Neural cell (in vitro differentiated cells): Measurements from ENCODE around the gene SLC39A10. TPM values are rescaled to one million over a fixed set of nuclear protein-coding genes. Genes with fewer than 3 reads are reported as not detected.

ENCODE experiments used
- H2AFZ ChIP-seq: fragments of 200-600, 300-800 bp; sonication (generic), shearing (Covaris generic); 2 replicates; pipeline ENCODE4 v1.6.0; 2014; ENCODE audit warnings: low read depth, mild to moderate bottlenecking, antibody characterized with exemption, low read length, moderate library complexity
- H3F3A ChIP-seq: fragments of 200-600 bp; shearing (Covaris generic); 2 replicates; pipeline ENCODE4 v1.6.1; 2016; ENCODE audit warnings: mild to moderate bottlenecking, moderate library complexity, mixed read lengths, antibody characterized with exemption, low read length; ENCODE audit not compliant: insufficient read depth, poor library complexity, severe bottlenecking
- H3K27ac ChIP-seq: fragments of 200-600, 300-800 bp; sonication (generic), shearing (Covaris generic); 2 replicates; pipeline ENCODE4 v1.5.1; 2014; ENCODE audit warnings: mild to moderate bottlenecking, low read length, moderate library complexity
- H3K27me3 ChIP-seq: fragments of 300-800, 200-600 bp; sonication (generic), shearing (Covaris generic); 2 replicates; pipeline ENCODE4 v1.6.0; 2014; ENCODE audit warnings: mild to moderate bottlenecking, low read depth, low read length, moderate library complexity; ENCODE audit not compliant: insufficient read depth
- H3K36me3 ChIP-seq: fragments of 300-800, 200-600 bp; sonication (generic), shearing (Covaris generic); 2 replicates; pipeline ENCODE4 v1.5.1; 2014; ENCODE audit warnings: mild to moderate bottlenecking, antibody characterized with exemption, low read length, moderate library complexity; ENCODE audit not compliant: insufficient read depth
- H3K4me2 ChIP-seq: fragments of 300-800, 200-600 bp; sonication (generic), shearing (Covaris generic); 2 replicates; pipeline ENCODE4 v1.6.0; 2014; ENCODE audit warnings: mild to moderate bottlenecking, low read length
- H3K4me3 ChIP-seq: fragments of 300-800, 200-600 bp; sonication (generic), shearing (Covaris generic); 2 replicates; pipeline ENCODE4 v1.5.1; 2014; ENCODE audit warnings: mild to moderate bottlenecking, low read length, moderate library complexity
- H3K79me2 ChIP-seq: fragments of 200-600 bp; shearing (Covaris generic); replicated peaks from 2 replicates; pipeline ENCODE4 v1.6.0; 2014; ENCODE audit warnings: mild to moderate bottlenecking, low read length, moderate library complexity; ENCODE audit not compliant: insufficient read depth
- H3K9ac ChIP-seq: fragments of 300-800, 200-600 bp; sonication (generic), shearing (Covaris generic); 2 replicates; pipeline ENCODE4 v1.6.1; 2016; ENCODE audit warnings: mild to moderate bottlenecking, low read length, mixed read lengths
- H3K9me2 ChIP-seq: fragments of 200-600 bp; shearing (Covaris generic); 2 replicates; pipeline ENCODE4 v1.6.1; 2016; ENCODE audit warnings: mild to moderate bottlenecking, low read length, mixed read lengths; ENCODE audit not compliant: insufficient read depth
- H3K9me3 ChIP-seq: fragments of 200-600, 300-800 bp; sonication (generic), shearing (Covaris generic); 2 replicates; pipeline ENCODE4 v1.6.1; 2016; ENCODE audit warnings: mild to moderate bottlenecking, mixed run types, low read length, moderate library complexity, mixed read lengths
- H4K20me1 ChIP-seq: fragments of 200-600 bp; shearing (Covaris generic); 2 replicates; pipeline ENCODE4 v1.6.1; 2016; ENCODE audit warnings: mild to moderate bottlenecking, mixed run types; ENCODE audit not compliant: insufficient read depth
- CTCF ChIP-seq: fragments of 450-650 bp; IDR thresholded peaks from 2 replicates; pipeline ENCODE4 v1.5.1; 2014; ENCODE audit warnings: antibody characterized with exemption, mild to moderate bottlenecking, moderate library complexity; ENCODE audit not compliant: poor library complexity, severe bottlenecking
- EP300 ChIP-seq: fragments of 450-650 bp; conservative IDR thresholded peaks from 2 replicates; pipeline ENCODE4 v1.6.1; 2014; ENCODE audit warnings: antibody characterized with exemption, mild to moderate bottlenecking, moderate library complexity; ENCODE audit not compliant: poor library complexity, severe bottlenecking
- EZH2 ChIP-seq: fragments of 200-600, 300-800 bp; shearing (Covaris generic), sonication (generic); IDR thresholded peaks from 2 replicates; pipeline ENCODE4 v1.6.1; 2014; ENCODE audit warnings: antibody characterized with exemption, low read length, borderline replicate concordance, mild to moderate bottlenecking; ENCODE audit not compliant: insufficient read depth, poor library complexity, severe bottlenecking
- MXI1 ChIP-seq: fragments of 450-650 bp; conservative IDR thresholded peaks from 2 replicates; pipeline ENCODE4 v1.6.1; 2014; ENCODE audit warnings: antibody characterized with exemption, mild to moderate bottlenecking; ENCODE audit not compliant: poor library complexity, severe bottlenecking
- POLR2AphosphoS5 ChIP-seq: IDR thresholded peaks from 2 replicates; pipeline ENCODE4 v1.6.1; 2012
- RAD21 ChIP-seq: fragments of 450-650 bp; conservative IDR thresholded peaks from 2 replicates; pipeline ENCODE4 v1.6.1; 2014; ENCODE audit warnings: antibody characterized with exemption, mild to moderate bottlenecking, moderate library complexity
- SMC3 ChIP-seq: fragments of 450-650 bp; conservative IDR thresholded peaks from 2 replicates; pipeline ENCODE4 v1.6.1; 2014; ENCODE audit warnings: antibody characterized with exemption, mild to moderate bottlenecking, moderate library complexity; ENCODE audit not compliant: poor library complexity
- TAF1 ChIP-seq: IDR thresholded peaks from 2 replicates; pipeline ENCODE4 v1.6.1; 2012; ENCODE audit warnings: low read depth
- polyA plus RNA-seq: library from polyadenylated mRNA; depleted of rRNA; stranded (reverse); fragments of >200 nt; gene quantifications from 2 replicates; pipeline ENCODE4 v1.2.3, GENCODE V29; 2014
- TF ChIP-seq, protein P1 (sequence below): IDR thresholded peaks from 2 replicates; pipeline ENCODE4 v1.6.1; 2012; ENCODE audit warnings: borderline replicate concordance

SLC39A10 gene
- polyA plus RNA-seq, 1 donor from 2014 or later = 71.7 TPM

DNA sequence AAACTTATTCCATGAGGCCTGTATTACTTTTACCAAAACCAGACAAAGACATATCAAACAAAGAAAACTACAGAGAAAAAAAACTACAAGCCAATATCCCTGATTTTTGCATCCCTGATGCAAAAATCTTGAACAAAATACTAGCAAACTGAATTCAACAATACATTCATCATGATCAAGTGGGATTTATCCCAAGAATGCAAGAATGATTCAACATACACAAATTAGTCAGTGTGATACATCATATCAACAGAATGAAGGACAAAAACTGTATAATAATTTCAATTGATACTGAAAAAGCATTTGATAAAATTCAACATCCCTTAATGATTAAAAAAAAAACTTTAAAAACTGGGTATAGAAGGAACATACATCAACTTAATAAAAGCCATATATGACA lies 106.8 kb downstream of the SLC39A10 start:
- no peaks in the 10 kb centered on the region for H3K9me3 ChIP-seq
- H3K79me2 ChIP-seq = no peaks in the 10 kb centered on the region
- H3K9me2 ChIP-seq = no peaks in the 10 kb centered on the region
- no peak overlapping the region for H2AFZ ChIP-seq
- TF ChIP-seq EP300 (no peak), SMC3 (no peak), CTCF (no peak), MXI1 (no peak), TAF1 (no peak), EZH2 (no peak), RAD21 (no peak), POLR2AphosphoS5 (no peak)
- TF ChIP-seq, protein P1, sequence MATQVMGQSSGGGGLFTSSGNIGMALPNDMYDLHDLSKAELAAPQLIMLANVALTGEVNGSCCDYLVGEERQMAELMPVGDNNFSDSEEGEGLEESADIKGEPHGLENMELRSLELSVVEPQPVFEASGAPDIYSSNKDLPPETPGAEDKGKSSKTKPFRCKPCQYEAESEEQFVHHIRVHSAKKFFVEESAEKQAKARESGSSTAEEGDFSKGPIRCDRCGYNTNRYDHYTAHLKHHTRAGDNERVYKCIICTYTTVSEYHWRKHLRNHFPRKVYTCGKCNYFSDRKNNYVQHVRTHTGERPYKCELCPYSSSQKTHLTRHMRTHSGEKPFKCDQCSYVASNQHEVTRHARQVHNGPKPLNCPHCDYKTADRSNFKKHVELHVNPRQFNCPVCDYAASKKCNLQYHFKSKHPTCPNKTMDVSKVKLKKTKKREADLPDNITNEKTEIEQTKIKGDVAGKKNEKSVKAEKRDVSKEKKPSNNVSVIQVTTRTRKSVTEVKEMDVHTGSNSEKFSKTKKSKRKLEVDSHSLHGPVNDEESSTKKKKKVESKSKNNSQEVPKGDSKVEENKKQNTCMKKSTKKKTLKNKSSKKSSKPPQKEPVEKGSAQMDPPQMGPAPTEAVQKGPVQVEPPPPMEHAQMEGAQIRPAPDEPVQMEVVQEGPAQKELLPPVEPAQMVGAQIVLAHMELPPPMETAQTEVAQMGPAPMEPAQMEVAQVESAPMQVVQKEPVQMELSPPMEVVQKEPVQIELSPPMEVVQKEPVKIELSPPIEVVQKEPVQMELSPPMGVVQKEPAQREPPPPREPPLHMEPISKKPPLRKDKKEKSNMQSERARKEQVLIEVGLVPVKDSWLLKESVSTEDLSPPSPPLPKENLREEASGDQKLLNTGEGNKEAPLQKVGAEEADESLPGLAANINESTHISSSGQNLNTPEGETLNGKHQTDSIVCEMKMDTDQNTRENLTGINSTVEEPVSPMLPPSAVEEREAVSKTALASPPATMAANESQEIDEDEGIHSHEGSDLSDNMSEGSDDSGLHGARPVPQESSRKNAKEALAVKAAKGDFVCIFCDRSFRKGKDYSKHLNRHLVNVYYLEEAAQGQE = no peak
- no peaks in the 10 kb centered on the region for H3K27me3 ChIP-seq
- no peak overlapping the region for H3K4me3 ChIP-seq
- no peak overlapping the region for H3K9ac ChIP-seq
- no peaks in the 10 kb centered on the region for H3K36me3 ChIP-seq
- H4K20me1 ChIP-seq = no peaks in the 10 kb centered on the region
- no peaks in the 10 kb centered on the region for H3F3A ChIP-seq
- H3K4me2 ChIP-seq = no peak overlapping the region
- no peak overlapping the region for H3K27ac ChIP-seq

- TF ChIP-seq MXI1 (no peak), EZH2 (no peak), TAF1 (no peak), SMC3 (no peak), POLR2AphosphoS5 (no peak), EP300 (no peak), RAD21 (no peak), CTCF (no peak)
- TF ChIP-seq, protein P1 = no peak
- Histone ChIP-seq H3K4me2 (no peak overlapping the region), H3K9me2 (no peaks in the 10 kb centered on the region), H3K79me2 (no peaks in the 10 kb centered on the region), H2AFZ (no peak overlapping the region), H3K9ac (no peak overlapping the region), H3F3A (no peaks in the 10 kb centered on the region), H3K4me3 (no peak overlapping the region), H3K9me3 (no peaks in the 10 kb centered on the region), H3K36me3 (no peaks in the 10 kb centered on the region), H3K27ac (no peak overlapping the region), H4K20me1 (no peaks in the 10 kb centered on the region), H3K27me3 (no peaks in the 10 kb centered on the region)
These were observed 109.7 kb downstream of the SLC39A10 start for GRCh38 chr2:195766691-195767090.
